NOMO-1 treated with dmso at 0.1 percent for 144 hours (cell line): ENCODE results near the gene RPH3AL.

Experiments used
- DNase-seq: peaks from one replicate; lab custom pipeline; 2025; ENCODE audit not compliant: unreplicated experiment; lab: John Stamatoyannopoulos, UW

Gene RPH3AL

GRCh38 chr17:353838-354234 lies 1.2 kb upstream of the RPH3AL start:
- no peak for DNase-seq

GRCh38 chr17:353213-353837 lies 718 bp upstream of the RPH3AL start:
- DNase-seq, result no peak

GRCh38 chr17:351875-352420 lies 659 bp downstream of the RPH3AL start:
- no peak for DNase-seq

- DNase-seq, result no peak
These were observed 1.2 kb downstream of the RPH3AL start for GRCh38 chr17:351449-351738.

GRCh38 chr17:350706-351448 lies 1.7 kb downstream of the RPH3AL start:
- DNase-seq, result no peak

- no peak for DNase-seq
These were observed 2.9 kb downstream of the RPH3AL start for GRCh38 chr17:349666-350065.

GRCh38 chr17:348692-349425 lies 3.7 kb downstream of the RPH3AL start:
- no peak for DNase-seq

- no peak for DNase-seq
These were observed 4.6 kb downstream of the RPH3AL start for GRCh38 chr17:348012-348411.

- no peak for DNase-seq
These were observed 5.2 kb downstream of the RPH3AL start for GRCh38 chr17:347309-347899.

- DNase-seq, result no peak
These were observed 6.4 kb downstream of the RPH3AL start for GRCh38 chr17:345992-346785.

GRCh38 chr17:345261-345660 lies 7.3 kb downstream of the RPH3AL start:
- no peak for DNase-seq

GRCh38 chr17:343875-344752 lies 8.5 kb downstream of the RPH3AL start:
- no peak for DNase-seq

- no peak for DNase-seq
These were observed 9.4 kb downstream of the RPH3AL start for GRCh38 chr17:343211-343610.

GRCh38 chr17:340074-340473 lies 12.5 kb downstream of the RPH3AL start:
- no peak for DNase-seq

GRCh38 chr17:339193-340061 lies 13.2 kb downstream of the RPH3AL start:
- no peak for DNase-seq

- no peak for DNase-seq
These were observed 14.0 kb downstream of the RPH3AL start for GRCh38 chr17:338442-339192.

- no peak for DNase-seq
These were observed 14.7 kb downstream of the RPH3AL start for GRCh38 chr17:337866-338265.

- no peak for DNase-seq
These were observed 15.2 kb downstream of the RPH3AL start for GRCh38 chr17:337453-337852.
